IPS-18a (cell line): Measurements from ENCODE around the gene CLDN5.
A peak's percentile ranks its signal among the peaks of the same experiment; 100 is the strongest.

Experiments
- H3K27ac ChIP-seq: one replicate; pipeline ENCODE4 v1.5.1; 2013; ENCODE audit warnings: low read length
- H3K27me3 ChIP-seq: one replicate; pipeline ENCODE4 v1.6.1; 2013; ENCODE audit warnings: mild to moderate bottlenecking, low read length; ENCODE audit not compliant: control insufficient read depth, insufficient read depth
- H3K36me3 ChIP-seq: one replicate; pipeline ENCODE4 v1.6.1; 2013; ENCODE audit warnings: low read depth, low read length; ENCODE audit not compliant: control insufficient read depth
- H3K4me1 ChIP-seq: one replicate; pipeline ENCODE4 v1.6.1; 2013; ENCODE audit warnings: low read depth, low read length; ENCODE audit not compliant: control insufficient read depth
- H3K4me3 ChIP-seq: one replicate; pipeline ENCODE4 v1.5.1; 2013; ENCODE audit warnings: low read length
- H3K9ac ChIP-seq: one replicate; pipeline ENCODE4 v1.6.1; 2013; ENCODE audit warnings: mild to moderate bottlenecking, low read length, moderate library complexity
- H3K9me3 ChIP-seq: one replicate; pipeline ENCODE4 v1.6.1; 2013; ENCODE audit warnings: low read depth, low read length; ENCODE audit not compliant: control insufficient read depth

CLDN5 gene

GRCh38 chr22:19527321-19527721 lies 3.1 kb upstream of the CLDN5 start:
- Histone ChIP-seq H3K27me3 (peaks cover 38% of the 10 kb centered on the region), H3K27ac (no peak overlapping the region), H3K4me1 (peaks cover 6% of the 10 kb centered on the region), H3K9me3 (no peaks in the 10 kb centered on the region), H3K4me3 (no peak overlapping the region), H3K36me3 (no peaks in the 10 kb centered on the region), H3K9ac (no peak overlapping the region)

DNA sequence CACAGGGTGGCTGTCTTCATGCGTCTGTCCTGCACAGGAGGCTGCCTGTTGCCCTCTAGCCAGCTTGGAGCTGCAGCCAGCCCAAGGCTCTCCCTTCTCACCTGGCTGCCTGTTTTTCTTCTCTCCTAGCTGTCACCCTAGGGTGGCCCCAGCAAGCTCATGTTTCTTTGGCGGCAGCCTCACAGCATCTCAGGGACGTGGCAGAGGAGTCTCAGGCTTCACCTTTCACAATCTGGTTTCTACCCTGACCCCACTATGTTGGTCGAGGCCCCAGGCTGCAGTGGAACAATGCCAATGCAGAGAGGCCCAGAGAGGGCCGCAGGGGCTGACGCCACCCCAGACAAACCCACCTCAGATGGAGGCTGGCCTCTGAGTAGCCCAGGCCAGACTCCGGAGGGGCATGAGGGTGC lies 2.5 kb upstream of the CLDN5 start:
- H3K4me3 ChIP-seq, result no peak overlapping the region
- peaks cover 45% of the 10 kb centered on the region for H3K27me3 ChIP-seq
- peaks cover 6% of the 10 kb centered on the region for H3K4me1 ChIP-seq
- no peak overlapping the region for H3K9ac ChIP-seq
- no peaks in the 10 kb centered on the region for H3K9me3 ChIP-seq
- no peak overlapping the region for H3K27ac ChIP-seq
- H3K36me3 ChIP-seq, result no peaks in the 10 kb centered on the region

- Histone ChIP-seq H3K36me3 (no peaks in the 10 kb centered on the region), H3K9ac (no peak overlapping the region), H3K27me3 (peaks cover 47% of the 10 kb centered on the region), H3K9me3 (no peaks in the 10 kb centered on the region), H3K4me1 (peaks cover 6% of the 10 kb centered on the region), H3K27ac (no peak overlapping the region), H3K4me3 (no peak overlapping the region)
Observed at GRCh38 chr22:19526076-19526701, 2.0 kb upstream of the CLDN5 start.

DNA sequence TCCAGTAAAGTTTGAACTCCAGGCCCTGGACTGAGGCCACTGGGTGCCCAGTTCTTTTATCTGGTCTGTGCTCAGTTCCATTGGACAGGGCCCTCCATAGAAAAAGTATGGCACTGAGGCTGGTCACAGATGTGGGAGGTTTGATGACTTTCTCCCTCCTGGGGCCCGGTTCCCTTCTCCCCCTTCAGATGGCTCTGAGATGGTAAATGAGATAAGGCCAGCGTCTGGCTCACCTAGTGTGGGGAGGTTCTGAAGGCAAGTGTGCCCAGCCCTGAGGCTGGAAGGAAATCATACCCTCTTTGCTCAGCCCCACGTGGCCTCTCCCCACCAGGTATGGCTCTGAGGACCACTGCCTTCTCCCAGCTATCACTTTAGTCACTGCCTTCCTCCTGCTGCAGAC lies 1.5 kb upstream of the CLDN5 start:
- H3K9me3 ChIP-seq, result no peaks in the 10 kb centered on the region
- peaks cover 47% of the 10 kb centered on the region for H3K27me3 ChIP-seq
- no peaks in the 10 kb centered on the region for H3K36me3 ChIP-seq
- peaks cover 6% of the 10 kb centered on the region for H3K4me1 ChIP-seq
- no peak overlapping the region for H3K27ac ChIP-seq
- no peak overlapping the region for H3K9ac ChIP-seq
- no peak overlapping the region for H3K4me3 ChIP-seq

GRCh38 chr22:19525116-19525660 lies 978 bp upstream of the CLDN5 start:
- no peaks in the 10 kb centered on the region for H3K36me3 ChIP-seq
- H3K27me3 ChIP-seq, result peaks cover 47% of the 10 kb centered on the region
- H3K9me3 ChIP-seq, result no peaks in the 10 kb centered on the region
- peaks cover 6% of the 10 kb centered on the region for H3K4me1 ChIP-seq
- H3K4me3 ChIP-seq, result peak overlapping the region; percentile 57
- H3K9ac ChIP-seq, result no peak overlapping the region
- H3K27ac ChIP-seq, result no peak overlapping the region

DNA sequence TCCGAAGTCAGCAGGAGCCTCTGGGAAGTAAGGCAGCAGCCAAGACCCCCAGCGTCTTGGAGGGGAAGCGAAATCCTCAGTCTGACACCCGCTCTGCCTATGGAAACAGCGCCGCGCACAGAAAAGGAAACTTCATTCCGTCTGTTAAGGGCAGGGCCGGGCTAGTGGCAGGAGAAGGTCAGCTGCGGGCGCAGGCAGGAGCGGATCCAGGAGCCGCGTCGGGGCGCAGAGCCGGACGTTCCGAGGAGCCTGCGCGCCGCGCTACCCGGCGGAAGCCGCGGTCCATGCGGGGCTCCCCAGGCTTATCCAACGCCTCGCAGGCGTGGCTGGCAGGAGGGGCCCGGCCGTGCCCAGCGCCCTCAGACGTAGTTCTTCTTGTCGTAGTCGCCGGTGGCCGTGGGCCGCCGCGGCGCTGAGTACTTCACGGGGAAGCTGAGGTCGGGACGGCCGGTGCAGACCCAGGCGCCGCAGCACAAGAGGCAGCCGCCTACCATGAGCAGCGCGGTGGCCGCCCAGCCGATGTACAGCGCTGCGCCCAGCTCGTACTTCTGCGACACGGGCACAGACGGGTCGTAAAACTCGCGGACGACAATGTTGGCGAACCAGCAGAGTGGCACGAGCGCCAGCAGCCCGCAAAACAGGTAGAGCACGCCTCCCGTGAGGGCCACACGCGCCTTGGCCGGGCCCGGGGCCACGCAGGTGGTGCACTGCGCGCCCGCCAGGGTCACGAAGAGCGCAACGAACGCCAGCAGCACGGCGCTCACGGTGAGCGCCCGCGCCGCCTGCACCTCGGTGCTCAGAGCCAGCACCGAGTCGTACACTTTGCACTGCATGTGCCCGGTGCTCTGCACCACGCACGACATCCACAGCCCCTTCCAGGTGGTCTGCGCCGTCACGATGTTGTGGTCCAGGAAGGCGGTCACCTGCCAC lies 705 bp downstream of the CLDN5 start:
- Histone ChIP-seq H3K9me3 (no peaks in the 10 kb centered on the region), H3K27ac (no peak overlapping the region), H3K27me3 (peaks cover 47% of the 10 kb centered on the region), H3K4me1 (peaks cover 6% of the 10 kb centered on the region), H3K9ac (no peak overlapping the region), H3K4me3 (peak overlapping the region; percentile 57), H3K36me3 (no peaks in the 10 kb centered on the region)

DNA sequence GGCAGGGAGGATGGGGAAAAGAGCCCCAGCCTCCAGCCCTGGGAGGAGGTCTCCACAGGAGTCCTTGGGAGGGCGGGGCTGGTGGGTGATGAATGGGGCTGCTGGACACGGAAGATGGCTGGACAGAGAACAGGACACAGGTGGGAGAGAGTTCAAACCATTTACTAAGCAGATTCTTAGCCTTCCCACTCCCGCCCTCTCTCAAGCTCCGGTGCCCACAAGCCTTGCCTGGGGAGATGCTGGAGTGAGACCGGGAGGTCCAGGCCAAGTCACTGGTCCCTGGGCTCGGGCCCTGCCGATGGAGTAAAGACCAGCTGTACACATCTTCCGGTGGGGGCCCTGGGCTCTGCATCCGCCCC lies 1.4 kb downstream of the CLDN5 start:
- Histone ChIP-seq H3K36me3 (no peaks in the 10 kb centered on the region), H3K4me1 (peaks cover 6% of the 10 kb centered on the region), H3K9me3 (no peaks in the 10 kb centered on the region), H3K27me3 (peaks cover 47% of the 10 kb centered on the region), H3K9ac (no peak overlapping the region), H3K4me3 (peak overlapping the region; percentile 57), H3K27ac (no peak overlapping the region)

DNA sequence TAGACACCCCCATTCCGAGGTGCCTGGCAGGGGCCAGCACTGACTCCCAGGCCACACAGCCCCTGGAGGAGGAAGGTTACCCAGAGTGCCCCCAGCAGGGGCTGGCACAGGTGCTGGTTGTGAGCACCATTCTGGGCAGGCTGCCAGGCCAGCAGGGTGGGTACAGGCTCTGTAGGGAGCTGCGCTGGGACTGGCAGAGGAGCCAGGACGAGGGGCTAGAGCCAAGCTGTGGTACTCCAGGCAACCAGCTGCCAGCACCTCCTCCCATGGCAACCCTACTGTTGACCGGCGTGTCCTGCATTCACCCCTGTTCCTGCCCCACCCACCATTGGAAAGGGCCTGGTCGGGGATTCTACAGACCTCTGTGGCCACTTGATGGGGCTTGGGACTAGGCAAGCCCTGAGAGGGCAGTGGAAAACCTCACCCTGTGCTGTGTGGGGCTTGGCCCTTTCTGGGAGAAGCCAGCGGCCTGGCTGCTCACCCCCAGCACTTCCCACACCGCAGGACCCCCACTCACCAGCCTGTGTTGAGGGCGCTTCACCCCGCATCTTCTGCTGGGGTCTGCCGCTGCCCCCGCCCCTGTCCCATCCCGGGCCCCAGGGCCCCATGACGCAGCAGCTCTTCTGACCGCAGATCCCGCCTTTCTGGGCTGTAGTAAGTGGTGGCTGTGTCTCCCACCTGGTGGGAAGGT lies 1.9 kb downstream of the CLDN5 start:
- Histone ChIP-seq H3K9ac (no peak overlapping the region), H3K27ac (no peak overlapping the region), H3K36me3 (no peaks in the 10 kb centered on the region)

GRCh38 chr22:19520566-19521305 lies 3.5 kb downstream of the CLDN5 start:
- no peaks in the 10 kb centered on the region for H3K9me3 ChIP-seq
- no peak overlapping the region for H3K27ac ChIP-seq
- peaks cover 1% of the 10 kb centered on the region for H3K36me3 ChIP-seq
- H3K4me1 ChIP-seq, result peaks cover 6% of the 10 kb centered on the region
- H3K27me3 ChIP-seq, result peaks cover 43% of the 10 kb centered on the region
- no peak overlapping the region for H3K9ac ChIP-seq
- no peak overlapping the region for H3K4me3 ChIP-seq

More for the DNA sequence above, 1.9 kb downstream of the CLDN5 start:
- Histone ChIP-seq H3K27me3 (peaks cover 47% of the 10 kb centered on the region), H3K4me1 (peaks cover 6% of the 10 kb centered on the region), H3K4me3 (peak overlapping the region; percentile 57), H3K9me3 (no peaks in the 10 kb centered on the region)

- Histone ChIP-seq H3K9ac (no peak overlapping the region), H3K27ac (no peak overlapping the region), H3K36me3 (peaks cover 7% of the 10 kb centered on the region)
Observed at GRCh38 chr22:19520007-19520406, 4.2 kb downstream of the CLDN5 start.

More at GRCh38 chr22:19520007-19520406, 4.2 kb downstream of the CLDN5 start:
- Histone ChIP-seq H3K27me3 (peaks cover 36% of the 10 kb centered on the region), H3K4me1 (peaks cover 6% of the 10 kb centered on the region), H3K4me3 (no peak overlapping the region), H3K9me3 (no peaks in the 10 kb centered on the region)
